Progenitor cell of endocrine pancreas (in vitro differentiated cells): ENCODE data around the gene C1QTNF7. TPM values are rescaled to one million over a fixed set of nuclear protein-coding genes. Genes with fewer than 3 reads are reported as not detected.

Experiments
- DNase-seq: peaks from one replicate; pipeline ENCODE4 v3.0.0; 2021; ENCODE audit warnings: low spot score; ENCODE audit not compliant: unreplicated experiment
- H3K27ac Mint-ChIP-seq: 2 replicates; pipeline ENCODE4 v1.8.0; 2021; ENCODE audit warnings: mild to moderate bottlenecking, moderate library complexity, mixed read lengths
- H3K27me3 Mint-ChIP-seq: 2 replicates; pipeline ENCODE4 v1.8.0; 2021; ENCODE audit warnings: mixed read lengths
- H3K36me3 Mint-ChIP-seq: 2 replicates; pipeline ENCODE4 v1.8.0; 2022; ENCODE audit warnings: mixed read lengths; ENCODE audit not compliant: insufficient read depth
- H3K4me1 Mint-ChIP-seq: 2 replicates; pipeline ENCODE4 v1.8.0; 2021; ENCODE audit warnings: low read depth, mixed read lengths
- H3K4me3 Mint-ChIP-seq: 2 replicates; pipeline ENCODE4 v1.8.0; 2021; ENCODE audit warnings: low read depth, mild to moderate bottlenecking, moderate library complexity, mixed read lengths
- H3K9me3 Mint-ChIP-seq: 2 replicates; pipeline ENCODE4 v1.8.0; 2021; ENCODE audit warnings: low read depth, mixed read lengths
- CTCF ChIP-seq: fragments of 200-600 bp; sonication (generic); IDR thresholded peaks from one replicate; pipeline ENCODE4 v1.5.0; 2021; ENCODE audit warnings: antibody characterized with exemption, mild to moderate bottlenecking; ENCODE audit not compliant: unreplicated experiment
- total RNA-seq: library from RNA; stranded (reverse); gene quantifications from 2 replicates; pipeline ENCODE4 v1.2.1, GENCODE V29; 2021

The C1QTNF7 gene
- total RNA-seq, 1 donor from 2014 or later = not detected

- Mint-ChIP-seq H3K27me3 (no peaks in the 10 kb centered on the region), H3K36me3 (peaks cover 73% of the 10 kb centered on the region), H3K27ac (no peak overlapping the region), H3K9me3 (peaks cover 52% of the 10 kb centered on the region), H3K4me3 (no peak overlapping the region), H3K4me1 (no peaks in the 10 kb centered on the region)
- no peak for DNase-seq
- no peak for TF ChIP-seq CTCF
These were observed 61.0 kb downstream of the C1QTNF7 start for GRCh38 chr4:15488658-15489470.

- Mint-ChIP-seq H3K4me3 (no peak overlapping the region), H3K36me3 (peaks cover 68% of the 10 kb centered on the region), H3K9me3 (peaks cover 45% of the 10 kb centered on the region), H3K4me1 (no peaks in the 10 kb centered on the region), H3K27me3 (no peaks in the 10 kb centered on the region), H3K27ac (no peak overlapping the region)
- DNase-seq = no peak
- TF ChIP-seq CTCF = no peak
These were observed 61.7 kb downstream of the C1QTNF7 start for GRCh38 chr4:15489551-15489950.

GRCh38 chr4:15493411-15493810 is 65.6 kb downstream of the C1QTNF7 start:
- no peak for DNase-seq
- Mint-ChIP-seq H3K27me3 (no peaks in the 10 kb centered on the region), H3K36me3 (peaks cover 38% of the 10 kb centered on the region), H3K27ac (no peak overlapping the region), H3K4me1 (no peaks in the 10 kb centered on the region), H3K9me3 (peaks cover 16% of the 10 kb centered on the region), H3K4me3 (no peak overlapping the region)
- TF ChIP-seq CTCF = no peak

- H3K4me3 Mint-ChIP-seq = no peak overlapping the region
- peaks cover 1% of the 10 kb centered on the region for H3K4me1 Mint-ChIP-seq
- H3K27me3 Mint-ChIP-seq = no peaks in the 10 kb centered on the region
- H3K36me3 Mint-ChIP-seq = peaks cover 20% of the 10 kb centered on the region
- TF ChIP-seq CTCF = no peak
- H3K27ac Mint-ChIP-seq = no peak overlapping the region
- peaks cover 9% of the 10 kb centered on the region for H3K9me3 Mint-ChIP-seq
- no peak for DNase-seq
These were observed 67.8 kb downstream of the C1QTNF7 start for GRCh38 chr4:15495621-15496020.

Other genes starting within 250 kb of the C1QTNF7 start
- gene CC2D2A, start 41.8 kb downstream of the C1QTNF7 start, total RNA-seq = 25.8 and 26.8 TPM in 2 replicates
- 66.9 and 72.1 TPM in 2 replicates for gene FBXL5, start 227.3 kb downstream of the C1QTNF7 start, total RNA-seq